Suppressor macrophage (primary cell): Measurements from ENCODE around the gene HTRA3.
A peak's percentile ranks its signal among the peaks of the same experiment; 100 is the strongest.

Experiments used
- DNase-seq, 4 experiments: peaks; one replicate each; pipeline ENCODE4 v3.0.0-alpha.2; 2020 to 2022

The HTRA3 gene

GRCh38 chr4:8311101-8312068, 41.8 kb downstream of the HTRA3 start:
- DNase-seq, result no peak

GRCh38 chr4:8312069-8312445, 42.5 kb downstream of the HTRA3 start:
- no peak for DNase-seq

- DNase-seq, result peak in 2 of 4 experiments; percentile 33 to 51
Measured at GRCh38 chr4:8312976-8313375, 43.4 kb downstream of the HTRA3 start.

GRCh38 chr4:8314691-8315255, 45.2 kb downstream of the HTRA3 start:
- DNase-seq, result no peak

- no peak for DNase-seq
Measured at GRCh38 chr4:8315435-8316250, 46.1 kb downstream of the HTRA3 start.

GRCh38 chr4:8316251-8316771, 46.8 kb downstream of the HTRA3 start:
- no peak for DNase-seq

- peak in 1 of 4 experiments; percentile 1 for DNase-seq
Measured at GRCh38 chr4:8316911-8317351, 47.4 kb downstream of the HTRA3 start.

GRCh38 chr4:8317474-8317873, 47.9 kb downstream of the HTRA3 start:
- DNase-seq, result peak in 1 of 4 experiments; percentile 0

GRCh38 chr4:8318509-8318908, 49.0 kb downstream of the HTRA3 start:
- DNase-seq, result no peak

- peak in 1 of 4 experiments; percentile 1 for DNase-seq
Measured at GRCh38 chr4:8319061-8319460, 49.5 kb downstream of the HTRA3 start.

- DNase-seq, result peak; percentile 56 to 79 (median 74)
Measured at GRCh38 chr4:8319731-8320385, 50.3 kb downstream of the HTRA3 start.

- DNase-seq, result peak in 1 of 4 experiments; percentile 6
Measured at GRCh38 chr4:8320386-8320750, 50.8 kb downstream of the HTRA3 start.

- no peak for DNase-seq
Measured at GRCh38 chr4:8321220-8321619, 51.7 kb downstream of the HTRA3 start.

- no peak for DNase-seq
Measured at GRCh38 chr4:8321771-8322170, 52.2 kb downstream of the HTRA3 start.

- DNase-seq, result peak in 1 of 4 experiments; percentile 4
Measured at GRCh38 chr4:8322794-8323704, 53.5 kb downstream of the HTRA3 start.

GRCh38 chr4:8323947-8324555, 54.5 kb downstream of the HTRA3 start:
- DNase-seq, result peak in 1 of 4 experiments; percentile 1

- peak in 1 of 4 experiments; percentile 0 for DNase-seq
Measured at GRCh38 chr4:8324640-8325239, 55.2 kb downstream of the HTRA3 start.

- DNase-seq, result no peak
Measured at GRCh38 chr4:8325291-8325973, 55.9 kb downstream of the HTRA3 start.

- DNase-seq, result no peak
Measured at GRCh38 chr4:8326206-8326605, 56.7 kb downstream of the HTRA3 start.

- no peak for DNase-seq
Measured at GRCh38 chr4:8328456-8328855, 58.9 kb downstream of the HTRA3 start.
